ENCODE data around the gene WDR45B.

DNA sequence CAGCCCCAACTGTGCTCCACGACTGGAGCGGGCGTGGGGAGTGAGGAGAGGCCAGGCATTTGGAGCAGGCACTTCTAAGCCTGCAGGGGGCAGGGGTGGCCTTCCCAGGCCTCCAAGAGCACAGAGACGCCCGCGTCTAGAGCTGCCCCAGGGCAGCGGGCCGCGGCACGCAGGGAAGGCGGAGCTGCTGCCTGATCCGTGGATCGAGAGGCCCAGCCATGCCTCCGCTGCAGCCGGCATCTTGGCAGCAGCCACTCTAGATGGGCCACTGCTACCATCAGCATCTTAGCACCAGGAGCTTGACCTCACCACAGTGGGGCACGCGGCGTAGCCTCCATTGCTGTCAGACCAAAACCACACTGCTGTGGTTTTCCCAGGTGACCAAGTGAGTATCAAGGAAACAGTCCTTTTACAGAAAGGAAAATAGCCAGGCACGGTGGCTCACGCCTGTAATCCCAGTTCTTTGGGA, 20.4 kb upstream of the WDR45B start:
- peak; percentile 50 for TF ChIP-seq CTCF (IDR thresholded peaks at IDR 0.05; ENCODE audit: insufficient read depth, low read length, poor library complexity, severe bottlenecking)
- no peak for TF ChIP-seq EZH2phosphoT487 (conservative IDR thresholded peaks at IDR 0.05; ENCODE audit: low read length)

Data from SU-DHL-6 (cell line).